ENCODE results near the gene PCDH9. TPM values are rescaled to one million over a fixed set of nuclear protein-coding genes. Genes with fewer than 3 reads are reported as not detected.

The PCDH9 gene
- total and polyA plus RNA-seq, 9 donors: 0.18 to 6.5 (median 1.3) TPM

GRCh38 chr13:67023130-67023876 is 206.8 kb downstream of the PCDH9 start:
- Histone ChIP-seq H3K9me3 (no peaks in the 10 kb centered on the region), H3K27ac (no peak overlapping the region), H3K27me3 (no peaks in the 10 kb centered on the region), H3K4me3 (no peak overlapping the region), H3K36me3 (no peaks in the 10 kb centered on the region), H3K4me1 (ENCODE audit: insufficient read depth) (no peaks in the 10 kb centered on the region)
- intact Hi-C loops (cut with DNase I): no loop called here
- DNase-seq: no peak
- WGBS, 3 donors: 26 to 29% (median 27%) methylated on average over 4 of the region's 4 CpGs
- TF ChIP-seq EP300 (IDR thresholded peaks at IDR 0.05) (no peak), POLR2A (IDR thresholded peaks at IDR 0.05) (no peak), CTCF (IDR thresholded peaks at IDR 0.05) (no peak)

GRCh38 chr13:67018775-67019174 is 211.4 kb downstream of the PCDH9 start:
- no peaks in the 10 kb centered on the region for H3K9me3 ChIP-seq
- DNase-seq: no peak
- 89 to 96% (median 92%) methylated on average over 3 of the region's 3 CpGs for WGBS, 3 donors
- no peak overlapping the region for H3K27ac ChIP-seq
- no peak for TF ChIP-seq CTCF (IDR thresholded peaks at IDR 0.05)
- no peak for TF ChIP-seq POLR2A (IDR thresholded peaks at IDR 0.05)
- TF ChIP-seq EP300 (IDR thresholded peaks at IDR 0.05): no peak
- no peak overlapping the region for H3K4me3 ChIP-seq
- H3K27me3 ChIP-seq: no peaks in the 10 kb centered on the region
- no peaks in the 10 kb centered on the region for H3K4me1 ChIP-seq (ENCODE audit: insufficient read depth)
- intact Hi-C loops (cut with DNase I): no loop called here
- H3K36me3 ChIP-seq: no peaks in the 10 kb centered on the region

- no peaks in the 10 kb centered on the region for H3K36me3 ChIP-seq
- H3K4me3 ChIP-seq: no peak overlapping the region
- 86 to 89% (median 88%) methylated on average over 2 of the region's 2 CpGs for WGBS, 3 donors
- H3K27ac ChIP-seq: no peak overlapping the region
- H3K9me3 ChIP-seq: no peaks in the 10 kb centered on the region
- H3K4me1 ChIP-seq (ENCODE audit: insufficient read depth): no peaks in the 10 kb centered on the region
- no peak for DNase-seq
- intact Hi-C loops (cut with DNase I): no loop called here
- no peak for TF ChIP-seq EP300 (IDR thresholded peaks at IDR 0.05)
- TF ChIP-seq CTCF (IDR thresholded peaks at IDR 0.05): no peak
- no peak for TF ChIP-seq POLR2A (IDR thresholded peaks at IDR 0.05)
- no peaks in the 10 kb centered on the region for H3K27me3 ChIP-seq
Measured at GRCh38 chr13:67017276-67017675, 212.9 kb downstream of the PCDH9 start.

GRCh38 chr13:67015976-67016600 is 214.0 kb downstream of the PCDH9 start:
- 88 to 92% (median 91%) methylated on average over 2 of the region's 2 CpGs for WGBS, 3 donors
- TF ChIP-seq POLR2A (IDR thresholded peaks at IDR 0.05) (no peak), CTCF (IDR thresholded peaks at IDR 0.05) (no peak), EP300 (IDR thresholded peaks at IDR 0.05) (no peak)

More at GRCh38 chr13:67015976-67016600, 214.0 kb downstream of the PCDH9 start:
- H3K4me1 ChIP-seq (ENCODE audit: insufficient read depth): no peaks in the 10 kb centered on the region
- no peaks in the 10 kb centered on the region for H3K27me3 ChIP-seq
- no peak for DNase-seq
- intact Hi-C loops (cut with DNase I): no loop called here
- H3K9me3 ChIP-seq: no peaks in the 10 kb centered on the region
- no peak overlapping the region for H3K27ac ChIP-seq
- no peak overlapping the region for H3K4me3 ChIP-seq
- no peaks in the 10 kb centered on the region for H3K36me3 ChIP-seq
